K562 (cell line): Measurements from ENCODE around the gene NFATC3. TPM values are rescaled to one million over a fixed set of nuclear protein-coding genes. Genes with fewer than 3 reads are reported as not detected.

Experiments used
- ATAC-seq: fragments of 200-7000 bp; cut with Tn5 transposase; 3 replicates; pipeline ENCODE4 v1.9.1; 2020; ENCODE audit warnings: moderate library complexity
- BruUV-seq: library from RNA; stranded (reverse); fragments of 400-500 nt; replicated peaks from 2 replicates; lab custom pipeline; 2021; lab: Mats Ljungman, UMichigan
- CTCF ChIA-PET: fragments of 300-600 bp; formaldehyde crosslinking; extraction: SDS; loops from one replicate; lab custom pipeline; 2021; ENCODE audit warnings: low intra/inter-chr PET ratio; lab: Yijun Ruan, JAX
- POLR2A ChIA-PET: fragments of 300-600, 350-650 bp; sonication (Branson Sonifier 250); formaldehyde crosslinking; extraction: SDS; loops from one replicate; lab custom pipeline; 2021; ENCODE audit warnings: antibody characterized with exemption, inconsistent platforms; lab: Yijun Ruan, JAX
- DNase-seq, 4 experiments: peaks; one replicate each; pipeline versions ENCODE4 v3.0.0 to v3.0.0-alpha.2; 2011 to 2018; ENCODE audit warnings: low spot score in 3 of 4, mixed read lengths in 3 of 4; ENCODE audit errors: extremely low read depth in 1 of 4
- FAIRE-seq: peaks from 2 replicates; lab custom pipeline; 2011; peaks lifted over from hg19 to GRCh38; lab: Jason Lieb, UNC
- H2AFZ ChIP-seq: 2 replicates; pipeline ENCODE4 v1.6.0; 2011; ENCODE audit warnings: low read depth, low read length, control low read depth, inconsistent platforms
- H3K27ac ChIP-seq: fragments of 200-600 bp; 3 replicates; pipeline ENCODE4 v1.8.0; 2011; ENCODE audit warnings: low read depth, mild to moderate bottlenecking, control low read depth, inconsistent platforms, low read length, moderate library complexity, mixed read lengths; ENCODE audit errors: extremely low read depth
- H3K27me3 ChIP-seq, 2 experiments: fragments of 300-600 bp in 1 of 2; 2 replicates in 1 of 2; 3 replicates in 1 of 2; pipeline versions ENCODE4 v1.6.0 to v1.8.0; 2011; ENCODE audit warnings: inconsistent platforms in 2 of 2, low read length in 2 of 2, mild to moderate bottlenecking in 1 of 2, mixed read lengths in 1 of 2, moderate library complexity in 1 of 2; ENCODE audit not compliant: control insufficient read depth in 2 of 2, insufficient read depth in 2 of 2
- H3K36me3 ChIP-seq: fragments of 300-600 bp; 3 replicates; pipeline ENCODE4 v1.8.0; 2011; ENCODE audit warnings: mild to moderate bottlenecking, low read length, inconsistent platforms; ENCODE audit not compliant: control insufficient read depth, insufficient read depth
- H3K4me1 ChIP-seq, 2 experiments: fragments of 200-600 bp in 1 of 2; replicated peaks in 1 of 2; 2 replicates in 1 of 2; 3 replicates in 1 of 2; pipeline versions ENCODE4 v1.5.1 to v1.8.0; 2011; ENCODE audit warnings: inconsistent platforms in 2 of 2, low read length in 2 of 2, mild to moderate bottlenecking in 1 of 2, mixed read lengths in 1 of 2, moderate library complexity in 1 of 2; ENCODE audit not compliant: control insufficient read depth in 2 of 2, insufficient read depth in 2 of 2
- H3K4me2 ChIP-seq: 2 replicates; pipeline ENCODE4 v1.6.1; 2011; ENCODE audit warnings: low read length, control low read depth, inconsistent platforms, mixed read lengths; ENCODE audit not compliant: insufficient read depth
- H3K4me3 ChIP-seq: fragments of 200-600 bp; sonication (generic), shearing (Covaris generic); 2 replicates; pipeline ENCODE4 v1.5.1; 2016; ENCODE audit warnings: control low read depth, inconsistent platforms
- H3K79me2 ChIP-seq: fragments of 200-600 bp; 3 replicates; pipeline ENCODE4 v1.8.0; 2011; ENCODE audit warnings: low read length, inconsistent platforms; ENCODE audit not compliant: control insufficient read depth, insufficient read depth
- H3K9ac ChIP-seq, 2 experiments: 2 replicates each; pipeline versions ENCODE4 v1.6.0 to v1.6.1; 2011; ENCODE audit warnings: low read depth in 2 of 2, low read length in 2 of 2, control low read depth in 1 of 2, inconsistent platforms in 1 of 2, mild to moderate bottlenecking in 1 of 2, mixed read lengths in 1 of 2; ENCODE audit not compliant: insufficient read depth in 1 of 2
- H3K9me1 ChIP-seq: one replicate; pipeline ENCODE4 v1.6.0; 2011; ENCODE audit warnings: inconsistent platforms, mild to moderate bottlenecking, low read length, moderate library complexity; ENCODE audit not compliant: control insufficient read depth, insufficient read depth
- H3K9me3 ChIP-seq: replicated peaks from 2 replicates; pipeline ENCODE4 v1.5.1; 2011; ENCODE audit warnings: low read depth, low read length, inconsistent platforms; ENCODE audit not compliant: control insufficient read depth, insufficient read depth
- H4K20me1 ChIP-seq: replicated peaks from 2 replicates; pipeline ENCODE4 v1.6.1; 2011; ENCODE audit warnings: low read length, inconsistent platforms, mixed read lengths; ENCODE audit not compliant: control insufficient read depth, insufficient read depth
- ATF7 ChIP-seq: fragments of 450-650 bp; IDR thresholded peaks from 2 replicates; pipeline ENCODE4 v1.7.1; 2014; ENCODE audit warnings: mild to moderate bottlenecking, moderate library complexity
- CBX1 ChIP-seq: sonication (generic); IDR thresholded peaks from 2 replicates; pipeline ENCODE4 v1.6.1; 2016; ENCODE audit warnings: antibody characterized with exemption, low read depth, mild to moderate bottlenecking
- PTBP1 ChIP-seq: fragments of 200-400 bp; formaldehyde crosslinking; IDR thresholded peaks from 2 replicates; pipeline ENCODE4 v1.6.1; 2017; ENCODE audit warnings: low read depth, low read length
- RAD51 ChIP-seq: fragments of 450-650 bp; IDR thresholded peaks from 2 replicates; pipeline ENCODE4 v1.7.1; 2016; ENCODE audit warnings: low read depth, mild to moderate bottlenecking, borderline replicate concordance
- SRF ChIP-seq, 2 experiments: fragments of 250-450, 450-650 bp in 1 of 2; sonication (Bioruptor Pico) in 1 of 2; sonication (generic) in 1 of 2; formaldehyde crosslinking; IDR thresholded peaks; 2 replicates each; pipeline versions ENCODE4 v1.5.0 to v1.5.1; 2020 to 2022; ENCODE audit warnings: mild to moderate bottlenecking in 1 of 2, missing genetic modification reagents in 1 of 2
- ZFP36 ChIP-seq: fragments of 150-350 bp; IDR thresholded peaks from 2 replicates; pipeline ENCODE4 v1.6.1; 2018; ENCODE audit warnings: low read length, low read depth; ENCODE audit not compliant: partially characterized antibody
- WGBS: fragments of 100-300 bp; shearing (Covaris generic); methylation state at CpG from one replicate; pipeline ENCODE4 v1.1.6; 2016; ENCODE audit warnings: low coverage, mixed read lengths; ENCODE audit not compliant: insufficient coverage; ENCODE audit errors: missing lambda C conversion rate; 5-methylcytosine and 5-hydroxymethylcytosine counted together
- in situ Hi-C: fragments of 300-500 bp; cut with MboI; formaldehyde crosslinking; loops from 4 replicates; pipeline ENCODE4 v1.15.0; 2018; ENCODE audit warnings: inconsistent platforms, mixed read lengths
- intact Hi-C: fragments of 100-400 bp; cut with micrococcal nuclease; formaldehyde crosslinking; loops from 2 replicates; pipeline ENCODE4 v1.14.2; 2022
- polyA plus RNA-seq, 8 experiments: library from polyadenylated mRNA; depleted of rRNA in 4 of 8; stranded (reverse) in 5 of 8; unstranded in 3 of 8; fragments of >200 nt; fragmentation: Nextera tagmentation in 2 of 8; fragmentation: Illumina TruSeq in 1 of 8; extraction: Ambion mirVana in 2 of 8; extraction: Trizol in 1 of 8; gene quantifications; 2 replicates each; pipeline versions ENCODE4 v1.2.1 to v1.2.3, GENCODE V29; 2011 to 2014; ENCODE audit warnings: inconsistent platforms in 1 of 8, missing spikeins in 1 of 8
- total RNA-seq, 7 experiments: library from RNA; depleted of rRNA in 6 of 7; stranded (reverse); fragments of >200 nt in 6 of 7; fragmentation: Illumina TruSeq in 2 of 7; extraction: Trizol in 2 of 7; gene quantifications; 2 replicates each; pipeline versions ENCODE4 v1.2.1 to v1.2.3, GENCODE V29; 2011 to 2021; ENCODE audit warnings: low replicate concordance in 1 of 7
- TF ChIP-seq, protein P1 (sequence below): fragments of 250-450 bp; sonication (Bioruptor Pico); IDR thresholded peaks from 2 replicates; pipeline ENCODE4 v1.8.0; 2022; ENCODE audit warnings: moderate library complexity, mild to moderate bottlenecking, inconsistent platforms
- TF ChIP-seq, protein P2 (sequence below): fragments of 450-650 bp; IDR thresholded peaks from 2 replicates; pipeline ENCODE4 v1.6.1; 2016; ENCODE audit warnings: missing biosample characterization, missing genetic modification characterization
- TF ChIP-seq, protein P3 (sequence below): sonication (generic); formaldehyde crosslinking; IDR thresholded peaks from 2 replicates; pipeline ENCODE4 v1.8.1; 2022; ENCODE audit warnings: missing genetic modification reagents

NFATC3 gene
- total and polyA plus RNA-seq, 9 of the 15 experiments (the other 6 are each of a cell fraction or from before 2014, with no cell fraction given), result 15.7 to 98.4 (median 59.4) TPM

DNA sequence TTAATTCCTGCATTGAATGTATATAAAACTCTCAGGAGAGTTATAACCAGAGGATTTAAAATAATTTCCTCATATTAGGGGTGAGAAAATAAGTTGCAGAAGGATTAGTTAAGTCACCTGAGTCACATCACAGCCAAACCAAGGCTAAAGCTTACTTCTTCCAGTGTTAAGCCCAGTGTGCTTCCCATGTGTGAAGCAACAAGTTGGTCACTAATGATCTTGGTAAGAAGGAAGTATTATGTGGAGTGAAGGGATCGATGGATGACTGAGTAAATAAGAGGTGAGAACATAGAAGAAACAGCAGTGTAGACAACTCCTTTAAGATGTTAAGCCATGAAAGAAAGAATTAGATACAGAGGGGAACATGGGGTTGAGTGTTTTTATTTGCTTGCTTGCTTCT, 130.1 kb downstream of the NFATC3 start:
- Histone ChIP-seq H3K9ac (no peak overlapping the region), H4K20me1 (no peaks in the 10 kb centered on the region; the same call in 1 of the 2 replicates), H3K27ac (no peak overlapping the region), H3K27me3 (no peaks in the 10 kb centered on the region)
- ATAC-seq, result no peak; the same call in 2 of the 3 replicates
- no TSS peak for BruUV-seq
- TF ChIP-seq RAD51 (no peak), CBX1 (no peak)
- TF ChIP-seq, protein P1, sequence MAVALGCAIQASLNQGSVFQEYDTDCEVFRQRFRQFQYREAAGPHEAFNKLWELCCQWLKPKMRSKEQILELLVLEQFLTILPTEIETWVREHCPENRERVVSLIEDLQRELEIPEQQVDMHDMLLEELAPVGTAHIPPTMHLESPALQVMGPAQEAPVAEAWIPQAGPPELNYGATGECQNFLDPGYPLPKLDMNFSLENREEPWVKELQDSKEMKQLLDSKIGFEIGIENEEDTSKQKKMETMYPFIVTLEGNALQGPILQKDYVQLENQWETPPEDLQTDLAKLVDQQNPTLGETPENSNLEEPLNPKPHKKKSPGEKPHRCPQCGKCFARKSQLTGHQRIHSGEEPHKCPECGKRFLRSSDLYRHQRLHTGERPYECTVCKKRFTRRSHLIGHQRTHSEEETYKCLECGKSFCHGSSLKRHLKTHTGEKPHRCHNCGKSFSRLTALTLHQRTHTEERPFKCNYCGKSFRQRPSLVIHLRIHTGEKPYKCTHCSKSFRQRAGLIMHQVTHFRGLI (CRISPR knock-in tag), result no peak
- TF ChIP-seq, all 486 proteins: peak for 0
- 94% methylated on average over 1 of the region's 1 CpG for WGBS
- Histone ChIP-seq H3K4me1 (peaks cover 0 to 8% of the 10 kb centered on the region in 2 experiments; a peak in 2 of 5 replicates), H3K4me3 (no peak overlapping the region), H3K4me2 (no peak overlapping the region), H3K79me2 (peaks cover 41% of the 10 kb centered on the region), H3K9me1 (no peaks in the 10 kb centered on the region), H3K9me3 (no peaks in the 10 kb centered on the region), H3K36me3 (peaks cover 46% of the 10 kb centered on the region), H2AFZ (no peak overlapping the region)
- ChIA-PET CTCF (no interaction called here), POLR2A (no interaction called here)
- FAIRE-seq (no peak), DNase-seq (no peak)
- intact Hi-C loops, result no loop called here
- in situ Hi-C loops, result no loop called here

DNA sequence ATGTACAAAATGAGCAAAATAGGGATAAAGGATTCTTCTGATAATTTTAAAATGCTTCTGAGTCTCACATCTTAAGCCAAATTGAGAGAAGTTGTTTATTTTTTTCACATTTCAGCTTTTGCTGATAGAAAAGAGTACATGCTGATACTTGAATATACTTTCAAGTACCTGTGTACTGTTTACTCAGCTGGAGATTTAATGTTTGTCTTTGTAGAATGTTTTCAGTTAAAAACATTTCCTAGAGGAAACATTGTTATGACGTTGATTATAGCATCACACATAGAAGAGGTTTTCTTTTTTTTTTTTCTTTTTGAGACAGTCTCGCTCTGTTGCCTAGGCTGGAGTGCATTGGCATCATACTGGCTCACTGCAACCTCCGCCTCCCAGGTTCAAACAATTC, 131.1 kb downstream of the NFATC3 start:
- POLR2A ChIA-PET, result interaction anchor here (0.6 to 2.3 kb wide), 5 partner anchors 10 to 121 kb away, joined by 3 to 8 read pairs (median 3); no protein-coding TSS in a partner anchor
- intact Hi-C loops, result no loop called here
- Histone ChIP-seq H3K4me3 (no peak overlapping the region), H3K27ac (no peak overlapping the region), H4K20me1 (no peaks in the 10 kb centered on the region; the same call in 1 of the 2 replicates), H3K9ac (no peak overlapping the region), H3K4me1 (peaks cover 0 to 8% of the 10 kb centered on the region in 2 experiments; a peak in 2 of 5 replicates), H3K27me3 (no peaks in the 10 kb centered on the region), H3K36me3 (peaks cover 51% of the 10 kb centered on the region; the same call in 2 of the 3 replicates), H3K4me2 (no peak overlapping the region)
- BruUV-seq, result no TSS peak
- no peak for DNase-seq
- in situ Hi-C loops, result no loop called here
- no peak for FAIRE-seq
- TF ChIP-seq PTBP1 (no peak), ATF7 (no peak), SRF (CRISPR knock-in tag; IDR thresholded peaks at IDR 0.05) (no peak), ZFP36 (no peak)
- TF ChIP-seq, protein P2, sequence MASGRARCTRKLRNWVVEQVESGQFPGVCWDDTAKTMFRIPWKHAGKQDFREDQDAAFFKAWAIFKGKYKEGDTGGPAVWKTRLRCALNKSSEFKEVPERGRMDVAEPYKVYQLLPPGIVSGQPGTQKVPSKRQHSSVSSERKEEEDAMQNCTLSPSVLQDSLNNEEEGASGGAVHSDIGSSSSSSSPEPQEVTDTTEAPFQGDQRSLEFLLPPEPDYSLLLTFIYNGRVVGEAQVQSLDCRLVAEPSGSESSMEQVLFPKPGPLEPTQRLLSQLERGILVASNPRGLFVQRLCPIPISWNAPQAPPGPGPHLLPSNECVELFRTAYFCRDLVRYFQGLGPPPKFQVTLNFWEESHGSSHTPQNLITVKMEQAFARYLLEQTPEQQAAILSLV (tag), result no peak
- TF ChIP-seq, protein P3, sequence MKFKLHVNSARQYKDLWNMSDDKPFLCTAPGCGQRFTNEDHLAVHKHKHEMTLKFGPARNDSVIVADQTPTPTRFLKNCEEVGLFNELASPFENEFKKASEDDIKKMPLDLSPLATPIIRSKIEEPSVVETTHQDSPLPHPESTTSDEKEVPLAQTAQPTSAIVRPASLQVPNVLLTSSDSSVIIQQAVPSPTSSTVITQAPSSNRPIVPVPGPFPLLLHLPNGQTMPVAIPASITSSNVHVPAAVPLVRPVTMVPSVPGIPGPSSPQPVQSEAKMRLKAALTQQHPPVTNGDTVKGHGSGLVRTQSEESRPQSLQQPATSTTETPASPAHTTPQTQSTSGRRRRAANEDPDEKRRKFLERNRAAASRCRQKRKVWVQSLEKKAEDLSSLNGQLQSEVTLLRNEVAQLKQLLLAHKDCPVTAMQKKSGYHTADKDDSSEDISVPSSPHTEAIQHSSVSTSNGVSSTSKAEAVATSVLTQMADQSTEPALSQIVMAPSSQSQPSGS, result no peak
- TF ChIP-seq, all 486 proteins: peak for 0
- Histone ChIP-seq H3K79me2 (peaks cover 44% of the 10 kb centered on the region), H3K9me3 (no peaks in the 10 kb centered on the region), H3K9me1 (no peaks in the 10 kb centered on the region), H2AFZ (no peak overlapping the region)
- WGBS, result 86% methylated on average over 2 of the region's 3 CpGs
- CTCF ChIA-PET, result no interaction called here
- no peak for ATAC-seq
